CD4-positive, alpha-beta T cell treated with Interleukin-17A for 4 hours (primary cell): Measurements from ENCODE around the gene MCRIP2.
"Not testable (repeated sequence)": the region's sequence is repeated elsewhere in the genome, so short reads cannot be mapped to it uniquely, and the experiment has no call there.

Source experiments
- DNase-seq: peaks from one replicate; pipeline ENCODE4 v3.0.0-alpha.2; 2020; ENCODE audit warnings: mixed read lengths

The MCRIP2 gene

GRCh38 chr16:683396-684070 is 41.9 kb downstream of the MCRIP2 start:
- DNase-seq, result no peak

DNA sequence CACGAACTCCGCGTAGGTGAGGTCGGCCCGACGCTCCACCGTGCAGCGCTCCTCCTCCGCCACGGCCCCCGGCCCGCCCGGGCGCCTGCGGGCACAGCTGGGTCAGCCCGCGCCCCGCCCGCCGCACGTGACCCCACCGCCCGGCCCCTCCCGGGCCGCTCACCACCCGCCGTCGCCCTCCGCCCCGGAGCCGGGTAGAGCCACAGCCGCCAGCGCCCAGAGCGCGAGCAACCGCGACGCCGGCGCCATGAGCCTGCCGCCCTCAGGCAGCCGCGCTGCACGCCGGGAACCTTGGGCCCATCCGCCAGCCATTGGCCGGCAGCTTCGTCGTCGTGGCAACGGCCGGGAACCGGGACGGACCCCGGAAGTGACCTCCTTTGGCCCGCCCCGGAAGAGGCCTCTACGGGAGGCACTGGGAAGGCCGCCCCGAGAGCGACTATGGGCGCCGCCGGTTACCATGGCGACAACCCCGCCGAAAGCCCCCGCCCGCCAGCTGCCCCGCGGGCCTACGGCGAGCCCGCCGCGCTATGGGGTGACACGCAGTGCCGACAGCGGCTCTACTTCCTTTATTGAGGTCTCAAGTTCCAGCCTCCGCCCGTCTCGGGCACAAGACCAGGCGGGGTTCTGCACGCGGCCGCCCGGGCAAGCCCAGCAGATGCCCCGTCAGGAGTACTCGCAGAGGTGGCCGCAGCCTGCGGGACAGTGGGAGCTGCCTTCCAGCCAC is 42.6 kb downstream of the MCRIP2 start, which contains the start of gene JMJD8:
Gene JMJD8 (minus strand): TSS at position 264 of the 724 bp plus-strand sequence. CDS start 15 bp downstream, at position 249.
- peak; percentile 98 for DNase-seq

GRCh38 chr16:684961-685696 is 43.5 kb downstream of the MCRIP2 start:
- no peak for DNase-seq

GRCh38 chr16:685967-686366 is 44.3 kb downstream of the MCRIP2 start:
- no peak for DNase-seq

DNA sequence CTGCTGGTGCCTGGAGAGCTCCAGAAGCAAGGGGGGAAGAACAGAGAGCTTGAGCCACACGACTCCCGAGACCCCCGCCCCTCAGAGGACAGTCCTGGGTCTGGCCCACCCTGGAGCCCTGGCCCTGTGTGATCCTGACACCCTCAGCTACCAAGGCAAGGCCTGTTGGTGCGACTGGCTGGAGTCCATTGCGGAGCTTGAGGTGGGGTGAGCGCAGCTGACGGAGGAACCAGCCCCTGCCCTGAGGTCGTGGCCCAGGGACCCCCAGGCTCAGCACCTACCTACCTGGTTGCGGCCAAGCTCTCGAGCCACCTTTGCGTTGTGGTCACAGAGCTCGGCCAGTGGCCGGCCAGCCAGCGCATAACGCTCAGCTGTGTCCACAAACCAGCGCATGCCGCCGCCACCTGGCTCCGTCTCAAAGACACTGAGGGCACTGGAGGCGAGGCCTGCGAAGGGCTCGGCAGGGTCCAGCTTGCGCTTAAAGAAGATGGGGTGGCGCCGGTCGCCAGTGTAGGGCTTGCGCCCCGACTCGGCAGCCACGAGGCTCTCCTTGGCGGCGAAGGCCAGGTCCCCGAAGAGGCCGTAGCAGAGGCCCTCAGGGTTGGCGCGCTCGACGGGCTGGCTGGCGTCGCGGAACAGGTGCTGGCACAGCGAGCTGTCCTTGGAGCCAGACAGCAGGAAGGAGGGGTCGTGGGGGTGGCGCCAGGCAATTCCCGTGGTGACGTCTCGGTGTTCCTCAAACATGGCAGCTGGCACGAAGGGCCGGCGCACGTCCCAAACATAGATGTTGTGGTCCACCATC is 45.0 kb downstream of the MCRIP2 start:
- DNase-seq, result no peak

- no peak for DNase-seq
Observed at GRCh38 chr16:687499-687898, 45.9 kb downstream of the MCRIP2 start.

GRCh38 chr16:689175-689897 is 47.7 kb downstream of the MCRIP2 start:
- DNase-seq, result no peak

DNA sequence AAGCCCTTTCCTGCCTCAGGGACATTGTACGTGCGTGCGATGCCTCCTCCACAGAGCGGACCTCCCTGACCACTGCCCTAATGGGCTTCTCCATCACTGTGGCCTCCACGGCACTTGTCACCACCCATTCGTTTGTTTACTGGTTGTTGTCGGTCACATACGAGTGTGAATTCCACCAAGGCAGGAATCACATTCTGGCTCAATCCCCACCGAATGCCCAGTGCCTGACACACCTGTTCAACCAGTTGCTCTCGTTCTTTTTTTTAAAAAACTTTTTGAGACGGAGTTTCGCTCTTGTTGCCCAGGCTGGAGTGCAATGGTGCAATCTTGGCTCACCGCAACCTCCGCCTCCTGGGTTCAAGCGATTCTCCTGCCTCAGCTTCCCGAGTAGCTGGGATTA is 49.6 kb downstream of the MCRIP2 start:
- DNase-seq, result not testable (repeated sequence)

DNA sequence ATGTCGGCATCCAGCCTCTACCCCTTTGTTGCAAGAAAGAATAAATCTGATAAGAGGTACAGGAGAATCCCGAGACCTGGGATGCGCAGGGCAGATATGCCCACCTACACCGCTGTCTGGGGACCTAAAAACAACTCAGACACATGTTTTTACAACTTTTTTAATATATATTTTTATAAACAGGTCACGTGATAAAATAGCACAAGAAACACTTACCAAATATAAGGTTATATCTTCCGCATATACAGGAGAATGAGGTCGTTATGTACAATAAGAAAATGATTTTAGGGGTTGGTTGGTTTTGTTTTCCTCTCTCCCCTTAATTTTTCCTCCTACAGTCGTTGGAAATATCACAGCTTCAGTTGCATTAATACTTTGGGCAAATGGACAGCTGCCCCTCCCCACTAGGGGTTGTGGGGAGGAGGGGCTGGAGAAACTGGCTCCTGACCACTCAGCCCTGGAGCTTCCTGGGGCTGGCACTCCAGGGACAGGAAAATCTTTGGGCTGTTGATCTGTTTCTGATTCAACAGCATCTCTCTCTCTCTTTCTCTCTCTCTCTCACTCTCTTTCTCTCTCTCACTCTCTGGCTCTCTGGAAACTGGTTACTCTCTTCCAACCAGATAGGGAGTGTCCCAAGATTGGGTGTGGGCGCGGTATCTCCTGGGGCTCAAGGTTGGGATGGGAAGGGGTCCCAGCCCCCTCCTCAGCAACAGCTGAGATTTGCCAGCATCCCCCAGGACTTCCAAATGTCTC is 50.9 kb downstream of the MCRIP2 start:
- no peak for DNase-seq

DNA sequence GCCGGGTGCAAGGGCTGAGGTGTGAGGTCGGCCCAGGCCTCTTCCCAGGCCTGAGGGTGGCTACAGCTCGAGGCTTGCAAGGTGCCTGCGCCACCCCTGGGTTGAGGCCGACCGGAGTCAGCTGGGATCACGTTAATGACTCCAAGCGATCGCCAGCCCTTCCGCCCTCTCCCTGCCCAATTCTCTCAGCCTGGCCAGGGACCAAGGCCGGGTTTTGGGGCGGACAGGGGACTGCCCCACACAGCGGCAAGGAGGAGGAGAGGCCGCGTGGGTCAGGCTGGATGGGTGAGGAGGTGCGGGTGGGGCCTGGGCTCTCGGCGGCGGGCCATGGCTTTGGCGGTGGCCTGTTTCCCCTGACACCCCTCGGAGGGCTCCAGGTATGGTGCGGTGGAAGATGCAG is 51.7 kb downstream of the MCRIP2 start:
- no peak for DNase-seq

- DNase-seq, result no peak
Observed at GRCh38 chr16:693766-694165, 52.1 kb downstream of the MCRIP2 start.

DNA sequence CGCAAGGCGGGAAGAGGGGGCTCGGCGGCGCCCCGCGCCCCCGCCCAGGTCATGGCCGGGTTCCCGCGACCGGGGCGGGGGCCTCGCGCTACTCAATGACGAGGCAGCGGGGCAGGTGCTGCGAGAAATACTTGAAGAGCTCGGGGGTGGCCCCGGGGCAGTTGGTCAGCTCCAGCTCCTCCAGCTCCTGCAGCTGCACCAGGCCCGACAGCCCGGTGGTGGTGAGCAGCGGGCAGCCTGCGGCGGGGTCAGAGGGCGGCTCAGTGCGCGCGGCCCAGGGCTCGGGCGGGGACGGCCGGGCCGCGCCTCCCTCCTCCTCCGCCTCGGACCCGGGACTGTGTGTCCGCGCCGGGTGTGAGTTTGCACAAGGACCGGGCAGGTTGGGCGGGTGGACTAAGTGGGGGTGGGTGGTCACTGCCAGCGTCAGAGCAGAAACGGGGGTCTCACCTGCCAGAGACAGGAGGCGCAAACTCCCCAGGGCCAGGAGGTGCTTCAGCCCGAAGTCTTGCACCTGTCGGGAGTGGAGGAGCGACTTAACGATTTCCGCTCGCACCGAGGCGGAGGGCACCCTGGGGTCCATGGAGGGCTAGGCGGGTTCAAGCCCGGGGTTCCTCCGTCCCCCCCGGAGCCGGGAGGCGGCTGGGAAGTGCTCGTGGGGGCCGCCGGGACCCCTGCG is 52.7 kb downstream of the MCRIP2 start:
- peak; percentile 33 for DNase-seq

- no peak for DNase-seq
Observed at GRCh38 chr16:694863-695354, 53.3 kb downstream of the MCRIP2 start.

DNA sequence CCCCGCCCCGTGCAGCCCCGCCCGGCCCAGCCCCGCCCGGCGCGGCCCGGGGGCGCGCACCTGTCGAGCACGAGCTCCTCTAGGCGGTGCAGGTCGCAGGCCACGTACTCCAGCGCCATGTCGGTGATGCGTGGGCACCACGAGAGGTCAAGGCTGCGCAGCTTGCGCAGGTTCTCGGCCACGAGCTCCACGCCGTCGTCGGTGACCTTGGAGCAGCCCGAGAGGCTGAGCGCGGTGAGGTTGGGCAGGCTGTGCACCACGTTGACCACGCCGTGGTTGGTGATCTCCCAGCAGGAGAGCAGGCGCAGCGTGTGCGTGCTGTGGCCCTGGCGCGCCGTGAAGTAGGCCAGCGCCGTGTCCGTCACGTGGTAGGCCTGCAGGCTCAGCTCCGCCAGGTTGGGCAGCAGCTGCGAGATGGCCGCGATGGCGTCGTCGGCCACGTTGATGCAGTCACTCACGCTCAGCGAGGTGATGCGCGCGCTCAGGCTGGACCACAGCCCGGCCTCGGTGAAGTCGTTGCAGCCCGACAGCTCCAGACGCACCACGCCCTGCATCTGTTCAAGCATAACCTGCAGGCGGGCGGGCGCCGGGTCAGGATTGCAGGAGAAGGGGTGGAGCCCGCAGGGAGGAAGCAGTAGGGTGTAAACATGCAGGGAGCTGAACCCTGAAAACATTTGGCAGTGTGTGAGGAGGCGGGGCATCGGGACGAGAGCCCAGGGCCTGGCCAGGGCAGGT is 53.9 kb downstream of the MCRIP2 start:
- DNase-seq, result peak; percentile 82
